H54 (cell line): ENCODE measurements around the gene ANKRD18A.

Source experiments
- DNase-seq: peaks from one replicate; pipeline ENCODE4 v3.0.0; 2011; ENCODE audit warnings: low spot score, mixed read lengths; ENCODE audit not compliant: insufficient read length
- FAIRE-seq: peaks from 3 replicates; lab custom pipeline; 2011; peaks lifted over from hg19 to GRCh38; lab: Jason Lieb, UNC
- POLR2A ChIP-seq: IDR thresholded peaks from 2 replicates; pipeline ENCODE4 v1.6.1; 2011; ENCODE audit warnings: low read depth, mild to moderate bottlenecking, low read length

ANKRD18A gene

GRCh38 chr9:38620483-38621433, at the start of gene ANKRD18A:
ANKRD18A (minus strand) TSS chr9:38620596; CDS start chr9:38620285, 311 bp downstream.
- DNase-seq: no peak
- TF ChIP-seq POLR2A: no peak
- FAIRE-seq: no peak

GRCh38 chr9:38668791-38669466, 48.5 kb upstream of the ANKRD18A start:
- no peak for DNase-seq
- TF ChIP-seq POLR2A: no peak
- no peak for FAIRE-seq

- TF ChIP-seq POLR2A: no peak
- no peak for FAIRE-seq
- DNase-seq: no peak
Observed at GRCh38 chr9:38662763-38663593, 42.6 kb upstream of the ANKRD18A start.

GRCh38 chr9:38659538-38659937, 39.1 kb upstream of the ANKRD18A start:
- no peak for DNase-seq
- TF ChIP-seq POLR2A: no peak
- no peak for FAIRE-seq

GRCh38 chr9:38656896-38657295, 36.5 kb upstream of the ANKRD18A start:
- FAIRE-seq (no peak), DNase-seq (no peak)
- TF ChIP-seq POLR2A: no peak

- FAIRE-seq (no peak), DNase-seq (no peak)
- no peak for TF ChIP-seq POLR2A
Observed at GRCh38 chr9:38652486-38652885, 32.1 kb upstream of the ANKRD18A start.

- FAIRE-seq (no peak), DNase-seq (no peak)
- no peak for TF ChIP-seq POLR2A
Observed at GRCh38 chr9:38652044-38652443, 31.6 kb upstream of the ANKRD18A start.

- DNase-seq (no peak), FAIRE-seq (no peak)
- no peak for TF ChIP-seq POLR2A
Observed at GRCh38 chr9:38651400-38652042, 31.1 kb upstream of the ANKRD18A start.

GRCh38 chr9:38650564-38650963, 30.2 kb upstream of the ANKRD18A start:
- no peak for TF ChIP-seq POLR2A

GRCh38 chr9:38649731-38650363, 29.5 kb upstream of the ANKRD18A start:
- no peak for TF ChIP-seq POLR2A
- DNase-seq: no peak
- no peak for FAIRE-seq

More at GRCh38 chr9:38650564-38650963, 30.2 kb upstream of the ANKRD18A start:
- DNase-seq (no peak), FAIRE-seq (no peak)

- FAIRE-seq (no peak), DNase-seq (no peak)
- TF ChIP-seq POLR2A: no peak
Observed at GRCh38 chr9:38644601-38645000, 24.2 kb upstream of the ANKRD18A start.

GRCh38 chr9:38643815-38644173, 23.4 kb upstream of the ANKRD18A start:
- FAIRE-seq (no peak), DNase-seq (no peak)
- no peak for TF ChIP-seq POLR2A

GRCh38 chr9:38642951-38643814, 22.8 kb upstream of the ANKRD18A start:
- no peak for TF ChIP-seq POLR2A
- no peak for DNase-seq
- no peak for FAIRE-seq
